DOHH2 (cell line): ENCODE measurements around the gene PCDH9.

Experiments used
- H3F3A ChIP-seq: fragments of 200-600 bp; sonication (generic), shearing (Covaris generic); 2 replicates; pipeline ENCODE4 v1.6.0; 2016; ENCODE audit warnings: antibody characterized with exemption, mild to moderate bottlenecking; ENCODE audit not compliant: control insufficient read depth, insufficient read depth
- H3K27ac ChIP-seq: fragments of 200-600 bp; sonication (generic); 2 replicates; pipeline ENCODE4 v1.5.1; 2014; ENCODE audit warnings: low read depth, mild to moderate bottlenecking, low read length, moderate library complexity
- H3K27me3 ChIP-seq: fragments of 200-600 bp; sonication (generic); 2 replicates; pipeline ENCODE4 v1.6.1; 2014; ENCODE audit warnings: mild to moderate bottlenecking, low read length, mixed read lengths; ENCODE audit not compliant: control insufficient read depth
- H3K36me3 ChIP-seq: fragments of 200-600 bp; sonication (generic); 2 replicates; pipeline ENCODE4 v1.6.1; 2014; ENCODE audit warnings: mild to moderate bottlenecking, low read length, moderate library complexity, mixed read lengths; ENCODE audit not compliant: control insufficient read depth
- H3K4me1 ChIP-seq: fragments of 200-600 bp; sonication (generic); 2 replicates; pipeline ENCODE4 v1.6.1; 2014; ENCODE audit warnings: mild to moderate bottlenecking, low read length, mixed read lengths; ENCODE audit not compliant: control insufficient read depth
- H3K4me2 ChIP-seq: fragments of 200-600 bp; sonication (generic); 2 replicates; pipeline ENCODE4 v1.6.0; 2014; ENCODE audit warnings: mild to moderate bottlenecking, low read length, moderate library complexity
- H3K4me3 ChIP-seq: fragments of 200-600 bp; sonication (generic); 2 replicates; pipeline ENCODE4 v1.5.1; 2014; ENCODE audit warnings: mild to moderate bottlenecking, low read length, mixed read lengths
- H3K79me2 ChIP-seq: fragments of 200-600 bp; sonication (generic); 2 replicates; pipeline ENCODE4 v1.6.1; 2014; ENCODE audit warnings: mild to moderate bottlenecking, low read length, mixed read lengths; ENCODE audit not compliant: control insufficient read depth
- H3K9me2 ChIP-seq: fragments of 200-600 bp; sonication (generic); replicated peaks from 2 replicates; pipeline ENCODE4 v1.6.1; 2014; ENCODE audit warnings: mild to moderate bottlenecking, low read length, mixed read lengths; ENCODE audit not compliant: control insufficient read depth
- H3K9me3 ChIP-seq: fragments of 200-600 bp; sonication (generic); 2 replicates; pipeline ENCODE4 v1.6.1; 2014; ENCODE audit warnings: antibody characterized with exemption, low read length, mixed read lengths; ENCODE audit not compliant: control insufficient read depth, insufficient read depth
- H4K20me1 ChIP-seq: fragments of 200-600 bp; sonication (generic); 2 replicates; pipeline ENCODE4 v1.6.0; 2014; ENCODE audit warnings: low read depth, mild to moderate bottlenecking, antibody characterized with exemption, low read length, moderate library complexity; ENCODE audit not compliant: control insufficient read depth, insufficient read depth
- EZH2phosphoT487 ChIP-seq: fragments of 200-600 bp; sonication (generic); IDR thresholded peaks from 2 replicates; pipeline ENCODE4 v1.6.1; 2017; ENCODE audit warnings: borderline replicate concordance, mild to moderate bottlenecking, antibody characterized with exemption, low read length, moderate library complexity, mixed read lengths
- TF ChIP-seq, protein P1 (sequence below): fragments of 200-600 bp; sonication (generic); IDR thresholded peaks from one replicate; pipeline ENCODE4 v1.5.1; 2014; ENCODE audit warnings: antibody characterized with exemption, mild to moderate bottlenecking, low read depth, low read length; ENCODE audit not compliant: poor library complexity, severe bottlenecking

Gene PCDH9

DNA sequence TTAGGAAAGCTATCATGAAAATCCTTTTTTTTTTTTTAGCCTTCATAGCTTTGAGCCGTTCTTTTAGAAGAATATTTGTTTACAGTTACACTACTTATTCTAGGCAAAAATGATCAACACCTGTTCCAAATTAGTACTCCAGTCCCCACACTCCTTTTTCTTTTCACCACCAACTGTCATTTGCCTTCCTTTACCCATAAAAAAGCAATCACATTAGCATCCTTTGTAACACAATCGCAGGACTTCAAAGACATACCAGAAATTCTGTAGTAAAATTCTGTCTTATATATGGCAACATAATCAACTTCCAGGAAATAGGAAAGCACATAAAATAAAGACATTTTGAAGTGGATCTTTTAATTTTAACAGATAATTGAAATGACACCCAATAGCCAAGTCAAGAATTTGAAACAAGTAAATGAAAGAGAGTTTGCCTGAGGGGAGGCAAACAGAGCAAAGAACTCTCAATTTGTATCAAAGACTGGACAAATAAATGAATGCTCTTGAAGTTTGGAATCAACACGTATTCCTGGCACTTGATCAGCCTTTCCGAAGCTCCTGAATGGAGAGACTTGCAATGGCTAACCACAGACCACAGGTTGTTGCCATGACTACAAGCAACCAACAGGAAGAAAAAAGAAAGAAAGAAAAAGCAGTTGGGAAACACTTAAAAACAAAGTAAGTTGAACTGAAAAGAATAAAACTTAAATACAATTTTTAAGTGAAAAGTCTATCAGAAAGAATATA is 206.8 kb downstream of the PCDH9 start:
- Histone ChIP-seq H3K4me1 (peaks cover 11% of the 10 kb centered on the region), H3K4me3 (no peak overlapping the region), H3K79me2 (no peaks in the 10 kb centered on the region), H3K9me3 (no peaks in the 10 kb centered on the region), H3K27ac (no peak overlapping the region), H3K9me2 (no peaks in the 10 kb centered on the region), H3K4me2 (no peak overlapping the region), H3F3A (no peaks in the 10 kb centered on the region), H3K36me3 (no peaks in the 10 kb centered on the region), H4K20me1 (no peaks in the 10 kb centered on the region), H3K27me3 (no peaks in the 10 kb centered on the region)
- TF ChIP-seq, protein P1, sequence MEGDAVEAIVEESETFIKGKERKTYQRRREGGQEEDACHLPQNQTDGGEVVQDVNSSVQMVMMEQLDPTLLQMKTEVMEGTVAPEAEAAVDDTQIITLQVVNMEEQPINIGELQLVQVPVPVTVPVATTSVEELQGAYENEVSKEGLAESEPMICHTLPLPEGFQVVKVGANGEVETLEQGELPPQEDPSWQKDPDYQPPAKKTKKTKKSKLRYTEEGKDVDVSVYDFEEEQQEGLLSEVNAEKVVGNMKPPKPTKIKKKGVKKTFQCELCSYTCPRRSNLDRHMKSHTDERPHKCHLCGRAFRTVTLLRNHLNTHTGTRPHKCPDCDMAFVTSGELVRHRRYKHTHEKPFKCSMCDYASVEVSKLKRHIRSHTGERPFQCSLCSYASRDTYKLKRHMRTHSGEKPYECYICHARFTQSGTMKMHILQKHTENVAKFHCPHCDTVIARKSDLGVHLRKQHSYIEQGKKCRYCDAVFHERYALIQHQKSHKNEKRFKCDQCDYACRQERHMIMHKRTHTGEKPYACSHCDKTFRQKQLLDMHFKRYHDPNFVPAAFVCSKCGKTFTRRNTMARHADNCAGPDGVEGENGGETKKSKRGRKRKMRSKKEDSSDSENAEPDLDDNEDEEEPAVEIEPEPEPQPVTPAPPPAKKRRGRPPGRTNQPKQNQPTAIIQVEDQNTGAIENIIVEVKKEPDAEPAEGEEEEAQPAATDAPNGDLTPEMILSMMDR, result no peak
- no peak for TF ChIP-seq EZH2phosphoT487

DNA sequence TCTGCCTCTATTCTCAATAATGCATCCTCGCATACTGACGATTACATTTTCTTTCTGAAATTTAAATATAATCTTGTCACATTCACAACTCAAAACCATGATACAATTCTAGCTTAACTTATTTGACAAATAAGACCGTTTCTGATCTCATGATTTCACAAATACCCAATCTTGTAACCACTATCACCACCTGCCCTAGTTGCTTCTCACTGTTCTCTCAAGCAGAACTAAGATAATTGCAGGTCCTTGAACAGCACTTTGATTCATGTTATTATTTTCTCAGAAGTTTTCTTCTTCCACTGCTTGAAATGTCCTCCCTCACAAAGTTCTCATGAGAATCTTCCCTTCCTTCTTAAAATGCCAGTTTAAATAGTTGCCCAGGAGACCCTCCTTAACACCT is 211.4 kb downstream of the PCDH9 start:
- H3K27ac ChIP-seq, result no peak overlapping the region
- H3K4me2 ChIP-seq, result no peak overlapping the region
- H3K36me3 ChIP-seq, result no peaks in the 10 kb centered on the region
- no peaks in the 10 kb centered on the region for H3K27me3 ChIP-seq
- no peak for TF ChIP-seq EZH2phosphoT487
- TF ChIP-seq, protein P1, result no peak
- no peaks in the 10 kb centered on the region for H3K79me2 ChIP-seq
- no peaks in the 10 kb centered on the region for H3F3A ChIP-seq
- H3K4me3 ChIP-seq, result no peak overlapping the region
- H3K9me2 ChIP-seq, result no peaks in the 10 kb centered on the region
- H3K9me3 ChIP-seq, result no peaks in the 10 kb centered on the region; the same call in 1 of the 2 replicates
- H3K4me1 ChIP-seq, result peaks cover 10% of the 10 kb centered on the region
- H4K20me1 ChIP-seq, result no peaks in the 10 kb centered on the region

DNA sequence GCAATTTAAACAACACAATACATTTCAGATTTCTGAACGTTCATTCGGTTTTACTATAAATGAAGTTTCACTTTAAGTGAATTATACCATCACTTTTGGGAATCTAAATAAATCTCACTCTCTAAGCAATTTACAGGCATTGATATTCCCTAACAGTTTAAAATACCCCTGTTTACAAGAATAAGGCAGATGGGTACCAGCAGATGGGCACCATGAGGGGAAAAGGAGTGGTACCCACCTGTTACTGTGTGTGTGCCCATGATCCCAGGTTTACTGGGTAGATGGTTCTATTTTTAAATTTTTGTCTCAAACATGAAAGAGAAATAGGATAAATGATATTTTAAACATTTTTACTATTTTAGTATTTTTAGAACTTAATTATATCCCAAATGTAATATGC is 212.9 kb downstream of the PCDH9 start:
- no peak overlapping the region for H3K4me3 ChIP-seq
- H3K4me1 ChIP-seq, result no peaks in the 10 kb centered on the region
- no peaks in the 10 kb centered on the region for H3K27me3 ChIP-seq
- H3K9me2 ChIP-seq, result no peaks in the 10 kb centered on the region
- H3K79me2 ChIP-seq, result no peaks in the 10 kb centered on the region
- H4K20me1 ChIP-seq, result no peaks in the 10 kb centered on the region
- TF ChIP-seq EZH2phosphoT487, result no peak
- TF ChIP-seq, protein P1, result no peak
- no peak overlapping the region for H3K4me2 ChIP-seq
- no peak overlapping the region for H3K27ac ChIP-seq
- no peaks in the 10 kb centered on the region for H3K36me3 ChIP-seq
- no peaks in the 10 kb centered on the region for H3F3A ChIP-seq
- no peaks in the 10 kb centered on the region; the same call in 1 of the 2 replicates for H3K9me3 ChIP-seq
